HepG2 (cell line): ENCODE results near the gene SLC34A3. TPM values are rescaled to one million over a fixed set of nuclear protein-coding genes. Genes with fewer than 3 reads are reported as not detected.

Source experiments
- AHDC1 ChIP-seq: sonication (generic); formaldehyde crosslinking; IDR thresholded peaks from 2 replicates; pipeline ENCODE4 v1.5.1; 2020; ENCODE audit warnings: mild to moderate bottlenecking, missing genetic modification reagents, borderline replicate concordance
- FOXO4 ChIP-seq: sonication (generic); formaldehyde crosslinking; conservative IDR thresholded peaks from 2 replicates; pipeline ENCODE4 v1.8.1; 2023; ENCODE audit warnings: missing genetic modification reagents
- HDAC2 ChIP-seq: sonication (generic); formaldehyde crosslinking; IDR thresholded peaks from 2 replicates; pipeline ENCODE4 v1.4.0; 2020; ENCODE audit warnings: missing genetic modification reagents
- IRF2 ChIP-seq: IDR thresholded peaks from 2 replicates; pipeline ENCODE4 v1.6.1; 2018; ENCODE audit warnings: missing genetic modification reagents, missing compliant biosample characterization
- POGK ChIP-seq: sonication (generic); formaldehyde crosslinking; conservative IDR thresholded peaks from 2 replicates; pipeline ENCODE4 v1.8.0; 2022; ENCODE audit warnings: mild to moderate bottlenecking, moderate library complexity, missing genetic modification reagents
- SAFB2 ChIP-seq: sonication (generic); formaldehyde crosslinking; IDR thresholded peaks from 2 replicates; pipeline ENCODE4 v1.5.1; 2020; ENCODE audit warnings: missing genetic modification reagents, low read depth, mild to moderate bottlenecking, borderline replicate concordance
- SNAI1 ChIP-seq: sonication (generic); formaldehyde crosslinking; IDR thresholded peaks from 2 replicates; pipeline ENCODE4 v1.5.0; 2020; ENCODE audit warnings: mild to moderate bottlenecking, missing genetic modification reagents, borderline replicate concordance
- ZBTB42 ChIP-seq: sonication (generic); formaldehyde crosslinking; IDR thresholded peaks from 2 replicates; pipeline ENCODE4 v1.5.0; 2020; ENCODE audit warnings: mild to moderate bottlenecking, missing genetic modification reagents
- ZNF33B ChIP-seq: sonication (generic); formaldehyde crosslinking; IDR thresholded peaks from 2 replicates; pipeline ENCODE4 v1.5.1; 2020; ENCODE audit warnings: mild to moderate bottlenecking, missing genetic modification reagents
- ZNF674 ChIP-seq: sonication (generic); formaldehyde crosslinking; IDR thresholded peaks from 2 replicates; pipeline ENCODE4 v1.5.0; 2020; ENCODE audit warnings: low read depth, mild to moderate bottlenecking, missing genetic modification reagents
- ZNF75D ChIP-seq: sonication (generic); formaldehyde crosslinking; IDR thresholded peaks from 2 replicates; pipeline ENCODE4 v1.8.1; 2023; ENCODE audit warnings: missing genetic modification reagents, mild to moderate bottlenecking, borderline replicate concordance
- polyA plus RNA-seq, 8 experiments: library from polyadenylated mRNA; depleted of rRNA in 3 of 8; stranded (reverse) in 7 of 8; unstranded in 1 of 8; fragments of >200 nt; fragmentation: Illumina TruSeq in 4 of 8; extraction: Trizol in 4 of 8; gene quantifications; 2 replicates each; pipeline versions ENCODE4 v1.2.1 to v1.2.3, GENCODE V29; 2011 to 2016; ENCODE audit warnings: low read depth in 4 of 8, missing spikeins in 1 of 8, mixed read lengths in 1 of 8; ENCODE audit not compliant: insufficient read depth in 1 of 8
- total RNA-seq, 5 experiments: library from RNA; depleted of rRNA; stranded (reverse); fragments of >200 nt; fragmentation: Illumina TruSeq; extraction: Trizol; gene quantifications; 2 replicates each; pipeline ENCODE4 v1.2.3, GENCODE V29; 2016; ENCODE audit warnings: low read depth in 1 of 5
- TF ChIP-seq, protein P1 (sequence below): sonication (generic); formaldehyde crosslinking; IDR thresholded peaks from 2 replicates; pipeline ENCODE4 v1.5.0; 2020; ENCODE audit warnings: missing genetic modification reagents, mild to moderate bottlenecking, borderline replicate concordance
- TF ChIP-seq, protein P2 (sequence below): sonication (generic); formaldehyde crosslinking; IDR thresholded peaks from 2 replicates; pipeline ENCODE4 v1.5.0; 2020; ENCODE audit warnings: mild to moderate bottlenecking, missing genetic modification reagents

SLC34A3 gene
- total and polyA plus RNA-seq, 2 of the 13 experiments (the other 11 are each of a cell fraction or from before 2014, with no cell fraction given), result 0.07 to 1.0 TPM

DNA sequence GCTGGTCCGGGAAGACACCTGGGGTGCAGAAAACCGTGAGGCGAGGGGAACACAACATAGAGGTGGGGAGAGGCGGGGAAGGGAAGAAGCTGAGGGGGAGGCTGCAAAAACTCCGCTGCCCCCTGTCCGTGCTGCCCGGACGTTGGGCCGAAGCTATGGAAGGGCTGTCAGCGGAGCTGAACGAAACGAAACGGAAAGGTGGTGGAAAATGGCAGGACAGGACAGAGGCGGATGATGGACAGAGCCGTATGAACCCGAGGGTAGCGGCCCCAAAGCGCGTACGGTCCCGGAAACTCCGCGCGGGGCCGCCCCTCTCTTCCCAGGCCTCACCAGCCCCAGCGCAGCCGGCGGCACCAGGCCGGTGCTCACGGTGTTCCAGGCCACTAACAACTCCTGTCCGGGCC, 42.6 kb upstream of the SLC34A3 start (continued):
- TF ChIP-seq SAFB2 (CRISPR knock-in tag), result peak; percentile 64; the same call in 1 of the 2 replicates
- no peak for TF ChIP-seq ZNF674
- no peak for TF ChIP-seq POGK (CRISPR knock-in tag)
- 0 out of 2 replicates have a peak, but pooled peaks have one; percentile 26 for TF ChIP-seq SNAI1 (CRISPR knock-in tag)
- TF ChIP-seq, protein P1, sequence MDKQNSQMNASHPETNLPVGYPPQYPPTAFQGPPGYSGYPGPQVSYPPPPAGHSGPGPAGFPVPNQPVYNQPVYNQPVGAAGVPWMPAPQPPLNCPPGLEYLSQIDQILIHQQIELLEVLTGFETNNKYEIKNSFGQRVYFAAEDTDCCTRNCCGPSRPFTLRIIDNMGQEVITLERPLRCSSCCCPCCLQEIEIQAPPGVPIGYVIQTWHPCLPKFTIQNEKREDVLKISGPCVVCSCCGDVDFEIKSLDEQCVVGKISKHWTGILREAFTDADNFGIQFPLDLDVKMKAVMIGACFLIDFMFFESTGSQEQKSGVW (CRISPR knock-in tag), result no peak
- peak; percentile 48; the same call in 1 of the 2 replicates for TF ChIP-seq AHDC1 (CRISPR knock-in tag)
- TF ChIP-seq FOXO4 (CRISPR knock-in tag), result 0 out of 2 replicates have a peak, but pooled peaks have one; percentile 38
- no peak for TF ChIP-seq HDAC2 (CRISPR knock-in tag)
- no peak for TF ChIP-seq IRF2 (CRISPR knock-in tag)
- TF ChIP-seq ZNF75D (CRISPR knock-in tag), result no peak
- no peak for TF ChIP-seq ZBTB42 (CRISPR knock-in tag)
- 0 out of 2 replicates have a peak, but pooled peaks have one; percentile 4 for TF ChIP-seq ZNF33B
- TF ChIP-seq, protein P2, sequence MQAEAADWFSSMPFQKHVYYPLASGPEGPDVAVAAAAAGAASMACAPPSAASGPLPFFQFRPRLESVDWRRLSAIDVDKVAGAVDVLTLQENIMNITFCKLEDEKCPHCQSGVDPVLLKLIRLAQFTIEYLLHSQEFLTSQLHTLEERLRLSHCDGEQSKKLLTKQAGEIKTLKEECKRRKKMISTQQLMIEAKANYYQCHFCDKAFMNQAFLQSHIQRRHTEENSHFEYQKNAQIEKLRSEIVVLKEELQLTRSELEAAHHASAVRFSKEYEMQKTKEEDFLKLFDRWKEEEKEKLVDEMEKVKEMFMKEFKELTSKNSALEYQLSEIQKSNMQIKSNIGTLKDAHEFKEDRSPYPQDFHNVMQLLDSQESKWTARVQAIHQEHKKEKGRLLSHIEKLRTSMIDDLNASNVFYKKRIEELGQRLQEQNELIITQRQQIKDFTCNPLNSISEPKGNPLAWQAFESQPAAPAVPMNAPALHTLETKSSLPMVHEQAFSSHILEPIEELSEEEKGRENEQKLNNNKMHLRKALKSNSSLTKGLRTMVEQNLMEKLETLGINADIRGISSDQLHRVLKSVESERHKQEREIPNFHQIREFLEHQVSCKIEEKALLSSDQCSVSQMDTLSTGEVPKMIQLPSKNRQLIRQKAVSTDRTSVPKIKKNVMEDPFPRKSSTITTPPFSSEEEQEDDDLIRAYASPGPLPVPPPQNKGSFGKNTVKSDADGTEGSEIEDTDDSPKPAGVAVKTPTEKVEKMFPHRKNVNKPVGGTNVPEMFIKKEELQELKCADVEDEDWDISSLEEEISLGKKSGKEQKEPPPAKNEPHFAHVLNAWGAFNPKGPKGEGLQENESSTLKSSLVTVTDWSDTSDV (CRISPR knock-in tag), result no peak
